Hematopoietic multipotent progenitor cell (in vitro differentiated cells): ENCODE measurements around the gene PRSS27. TPM values are rescaled to one million over a fixed set of nuclear protein-coding genes. Genes with fewer than 3 reads are reported as not detected.

ENCODE experiments used
- DNase-seq, 3 donors: peaks; one replicate each; pipeline ENCODE4 v3.0.0-alpha.2; 2011 to 2015; ENCODE audit warnings: low read depth in 2 of 3, low spot score in 2 of 3
- total RNA-seq: library from RNA; depleted of rRNA; stranded (reverse); fragments of >200 nt; gene quantifications from one replicate; pipeline ENCODE4 v1.2.3, GENCODE V29; 2012

PRSS27 gene
- total RNA-seq, 1 donor, result 3.2 TPM

DNA sequence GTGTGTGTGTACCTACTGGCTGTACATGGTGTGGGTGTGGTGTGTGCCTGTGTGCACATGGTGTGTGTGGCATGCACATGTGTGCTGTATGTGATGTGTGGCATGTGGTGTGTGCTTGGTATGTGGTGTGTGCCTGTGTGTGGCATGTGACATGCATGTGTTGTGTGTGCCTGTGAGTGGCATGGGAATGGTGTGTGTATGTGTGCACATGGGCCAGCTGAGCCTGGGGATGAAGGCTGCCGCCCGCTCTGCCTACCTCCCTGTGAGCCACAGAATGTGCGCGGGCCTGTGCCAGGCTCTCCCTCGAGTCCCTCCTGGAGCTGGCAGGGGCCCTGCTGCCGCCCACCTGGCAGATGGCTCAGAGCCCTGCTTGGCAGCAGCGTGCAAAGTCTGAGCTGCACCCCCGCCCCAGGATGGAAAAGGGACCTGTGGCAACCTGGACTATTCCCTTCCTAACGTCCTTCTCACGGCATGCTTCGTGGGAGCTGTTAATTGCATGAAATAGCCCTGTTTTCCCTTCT is 9.3 kb downstream of the PRSS27 start:
- DNase-seq, result no peak

DNA sequence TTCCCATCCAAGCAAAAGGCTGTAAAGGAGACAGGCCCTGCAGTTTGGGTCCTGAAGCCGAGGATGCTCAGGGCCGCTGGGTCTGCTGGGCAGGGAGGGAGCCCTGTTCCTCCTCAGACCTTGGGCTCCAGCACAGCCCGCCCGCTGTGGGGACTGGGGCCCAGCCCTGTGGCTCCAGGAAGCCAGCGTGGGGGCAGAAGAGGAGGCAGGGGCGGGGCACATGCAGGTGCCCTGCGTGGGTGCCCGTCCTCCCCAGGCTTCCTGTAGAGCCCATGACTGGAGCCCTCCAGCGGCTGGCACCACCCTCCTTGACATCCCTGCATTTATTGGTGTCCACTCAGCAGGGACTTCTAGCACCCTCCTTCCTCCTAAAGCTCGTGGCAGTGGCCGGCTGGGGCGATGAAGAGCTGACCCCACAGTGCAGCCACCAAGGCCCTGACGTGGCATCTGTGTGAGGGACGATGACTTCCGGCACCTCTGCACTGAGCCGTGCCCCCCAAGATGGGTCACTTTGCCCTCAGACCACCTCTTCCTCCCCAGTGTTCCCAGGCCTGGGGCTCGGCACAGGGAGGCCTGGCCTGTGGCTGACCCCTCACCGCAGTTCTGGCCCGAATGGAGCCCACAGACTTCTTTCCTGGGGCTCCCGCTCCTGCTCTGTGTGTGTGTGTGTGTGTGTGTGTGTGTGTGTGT is 9.9 kb downstream of the PRSS27 start:
- DNase-seq, result no peak

- no peak for DNase-seq
These were observed 10.4 kb downstream of the PRSS27 start for GRCh38 chr16:2709588-2709984.

GRCh38 chr16:2708955-2709587 is 11.0 kb downstream of the PRSS27 start:
- no peak for DNase-seq

DNA sequence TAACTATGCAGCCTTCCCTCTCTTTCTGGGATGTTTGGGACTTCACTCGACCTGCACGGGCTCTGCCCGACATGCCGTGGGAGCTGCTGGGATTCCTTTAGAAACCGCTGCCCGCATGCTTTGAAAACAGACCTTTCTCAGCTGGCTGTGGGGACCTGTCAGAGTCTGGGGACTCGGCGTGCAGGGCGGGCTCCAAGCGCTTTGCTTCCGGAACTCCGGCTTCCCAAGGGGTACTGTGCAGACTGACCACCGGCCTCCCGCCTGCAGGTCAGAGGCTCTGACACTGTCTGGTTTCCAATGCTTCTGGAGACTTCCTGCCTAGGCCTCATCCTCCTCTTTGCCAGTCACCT is 11.8 kb downstream of the PRSS27 start:
- no peak for DNase-seq

DNA sequence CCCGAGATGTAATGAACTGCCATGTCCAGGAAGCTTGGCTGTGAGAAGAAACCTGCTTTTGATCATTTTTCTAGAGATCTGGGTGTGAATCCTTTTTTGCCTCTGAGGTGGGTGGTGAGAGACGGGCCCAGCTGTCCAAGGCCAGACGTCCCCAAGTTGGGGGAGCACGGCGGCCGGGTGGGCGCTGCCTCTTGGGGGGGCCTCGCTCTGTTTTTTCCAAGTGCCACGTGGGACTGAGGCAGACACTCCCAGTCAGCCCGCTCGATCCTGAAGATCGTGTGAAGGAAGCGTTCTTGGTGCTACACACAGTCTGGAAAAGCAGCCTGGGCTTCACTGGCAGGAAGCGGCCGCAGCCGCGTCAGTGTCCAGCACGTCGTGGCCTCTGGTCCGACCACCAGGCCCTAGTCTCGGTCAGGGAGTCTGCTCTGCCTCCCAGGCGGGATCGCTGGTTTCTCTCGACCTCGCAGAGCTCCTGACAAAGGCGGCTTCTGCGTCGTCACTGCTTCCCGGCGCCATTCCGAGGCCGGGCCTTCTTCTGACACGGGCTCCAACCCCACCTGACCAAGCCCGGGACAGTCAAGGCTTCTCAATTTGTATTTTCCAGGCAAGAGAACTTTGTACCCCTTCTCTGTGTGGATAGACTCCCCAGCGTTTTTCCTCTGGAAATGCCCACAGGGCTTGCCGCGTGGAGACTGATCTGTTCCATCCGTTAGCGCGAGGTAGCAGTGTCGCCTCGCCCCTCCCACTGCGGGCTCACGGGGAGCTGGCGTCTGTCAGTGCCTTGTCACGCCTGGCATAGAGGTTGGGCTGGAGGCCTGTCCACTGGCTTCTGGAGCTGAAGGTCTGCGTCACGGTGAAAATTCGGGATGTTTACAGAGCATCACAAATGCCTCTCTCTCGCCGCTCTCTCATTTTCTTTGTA is 12.4 kb downstream of the PRSS27 start:
- no peak for DNase-seq

DNA sequence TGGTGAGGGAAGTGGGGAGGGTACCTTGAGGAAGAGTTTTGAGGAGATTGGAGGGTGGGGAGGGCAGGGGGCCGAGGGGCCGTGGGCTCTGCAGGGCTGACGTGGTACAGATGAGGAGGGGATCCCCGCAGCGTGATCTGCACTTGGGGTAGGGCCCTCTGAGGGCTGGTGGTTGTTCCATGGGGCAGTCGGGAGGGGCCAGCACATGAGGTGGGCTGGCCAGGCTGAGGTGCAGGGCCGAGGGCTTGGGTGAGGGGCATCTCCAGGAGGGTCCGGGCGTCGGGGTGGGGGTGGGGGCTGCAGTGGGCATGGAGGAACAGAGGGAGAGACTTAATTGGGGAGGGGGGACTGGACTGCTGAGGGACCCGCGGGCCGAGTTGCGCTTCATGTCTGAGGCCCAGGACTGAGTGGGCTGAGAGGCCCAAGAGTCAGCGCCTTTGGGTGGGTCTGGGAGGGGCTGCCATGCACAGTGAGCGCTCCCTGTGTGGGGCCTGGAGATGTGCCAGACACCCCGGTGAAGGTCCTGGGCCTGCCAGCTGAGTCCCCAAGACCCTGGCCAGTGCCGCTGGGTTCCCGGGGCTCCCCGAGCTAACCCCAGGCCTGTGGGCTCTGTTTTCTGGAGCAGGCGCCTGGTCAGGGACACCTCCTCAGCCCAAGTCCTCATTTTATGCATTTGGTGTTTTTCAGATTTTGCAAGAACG is 13.3 kb downstream of the PRSS27 start:
- no peak for DNase-seq

- DNase-seq, result no peak
These were observed 13.9 kb downstream of the PRSS27 start for GRCh38 chr16:2706085-2706484.

DNA sequence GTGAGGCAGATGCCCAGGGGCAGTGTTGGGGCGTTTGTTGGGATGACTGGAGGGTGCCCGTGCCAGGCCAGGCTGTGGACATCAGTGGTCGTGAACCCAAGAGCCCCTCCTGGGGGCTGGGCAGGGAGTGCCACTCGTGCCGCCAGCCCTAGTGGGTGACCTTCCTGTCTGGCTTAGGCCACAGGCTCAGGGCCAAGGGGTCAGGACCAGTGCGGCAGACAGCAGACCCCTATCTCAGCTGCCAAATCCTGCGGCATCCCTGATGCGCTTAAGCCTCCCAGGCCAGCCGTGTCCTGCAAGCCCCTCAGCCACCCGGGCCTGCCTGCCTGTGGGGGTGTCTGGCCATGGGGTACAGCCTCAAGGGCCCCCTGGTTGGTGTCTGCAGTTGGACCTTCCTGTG is 14.7 kb downstream of the PRSS27 start:
- DNase-seq, result no peak

GRCh38 chr16:2704983-2705275 is 15.1 kb downstream of the PRSS27 start:
- no peak for DNase-seq

GRCh38 chr16:2704166-2704982 is 15.7 kb downstream of the PRSS27 start:
- no peak for DNase-seq

DNA sequence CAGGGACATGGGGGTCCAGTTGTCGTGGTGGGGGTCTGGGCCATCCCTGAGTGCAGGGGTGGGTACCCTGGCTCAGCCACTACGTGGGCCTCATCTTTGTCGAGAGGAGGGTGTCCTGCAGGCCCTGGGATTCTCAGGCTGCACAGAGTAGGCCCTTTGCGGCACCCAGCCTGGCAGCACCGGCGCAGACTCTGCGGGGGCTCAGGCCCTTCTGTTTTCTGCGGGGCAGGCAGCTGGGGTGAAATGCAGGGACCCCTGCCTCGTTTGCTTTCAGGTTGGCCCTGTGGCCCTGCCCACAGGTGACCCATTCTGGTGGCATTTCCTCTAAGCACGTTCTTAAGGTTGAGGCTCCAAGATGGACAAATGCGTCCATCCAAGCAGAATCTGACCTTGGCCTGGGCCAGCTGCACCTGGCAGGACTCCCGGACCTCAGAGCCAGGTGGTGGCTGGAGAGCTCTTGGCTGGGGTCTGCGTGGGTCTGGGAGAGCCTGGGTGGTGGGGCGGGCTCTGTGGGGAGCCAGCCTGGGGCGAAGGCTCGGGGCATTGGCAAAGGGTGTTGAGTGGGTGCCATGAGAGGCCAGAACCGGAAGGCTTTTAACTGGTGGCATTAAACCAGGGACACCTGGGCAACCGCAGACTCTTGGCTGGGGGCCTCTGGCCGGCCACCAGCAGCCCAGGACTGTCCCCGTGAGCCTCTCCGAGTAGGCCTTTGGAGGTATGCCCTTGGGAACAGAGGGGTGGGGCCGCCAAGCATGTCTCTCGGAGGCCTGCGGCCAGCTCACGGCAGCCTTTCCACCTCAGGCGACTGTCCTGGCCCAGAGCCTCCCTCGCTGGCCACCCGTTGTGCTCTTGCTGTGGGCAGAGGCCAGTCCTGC is 16.9 kb downstream of the PRSS27 start:
- DNase-seq, result no peak

GRCh38 chr16:2702438-2702825 is 17.6 kb downstream of the PRSS27 start:
- no peak for DNase-seq

DNA sequence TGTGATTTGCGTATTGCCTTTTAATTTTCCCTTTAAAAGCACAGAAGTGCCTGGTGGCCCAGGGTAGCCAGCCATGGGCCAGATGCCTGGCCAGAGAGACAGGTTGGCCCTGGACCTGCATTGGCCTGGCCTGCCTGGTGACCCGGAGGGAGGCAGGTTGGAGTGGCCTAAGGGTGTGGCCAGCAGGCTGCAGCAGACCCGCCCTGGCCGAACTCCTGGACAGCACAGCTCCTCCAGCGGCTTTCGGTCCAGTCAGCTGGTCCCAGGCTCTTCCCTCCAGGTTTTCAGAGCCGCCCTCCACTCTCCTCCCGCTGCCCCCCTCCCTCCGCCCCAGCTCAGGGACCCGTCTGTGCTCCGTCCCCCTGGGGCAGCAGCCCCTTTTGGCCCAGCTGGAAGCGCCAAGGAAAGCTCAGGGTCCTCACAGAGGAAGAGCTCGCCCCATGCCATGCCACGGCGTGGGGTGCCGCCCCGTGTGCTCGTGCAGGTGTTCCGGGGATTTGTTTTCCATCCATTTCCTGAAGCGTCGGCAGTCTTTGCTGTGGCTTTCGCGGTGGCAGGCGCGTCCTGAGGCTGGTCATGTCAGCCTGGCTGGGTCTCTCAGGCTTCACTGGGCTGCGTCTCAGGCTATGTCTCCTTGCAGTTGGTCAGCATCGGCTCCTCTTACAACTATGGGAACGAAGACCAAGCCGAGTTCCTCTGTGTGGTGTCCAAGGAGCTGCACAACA is 18.1 kb downstream of the PRSS27 start:
- no peak for DNase-seq

- no peak for DNase-seq
These were observed 18.8 kb downstream of the PRSS27 start for GRCh38 chr16:2701272-2701671.

DNA sequence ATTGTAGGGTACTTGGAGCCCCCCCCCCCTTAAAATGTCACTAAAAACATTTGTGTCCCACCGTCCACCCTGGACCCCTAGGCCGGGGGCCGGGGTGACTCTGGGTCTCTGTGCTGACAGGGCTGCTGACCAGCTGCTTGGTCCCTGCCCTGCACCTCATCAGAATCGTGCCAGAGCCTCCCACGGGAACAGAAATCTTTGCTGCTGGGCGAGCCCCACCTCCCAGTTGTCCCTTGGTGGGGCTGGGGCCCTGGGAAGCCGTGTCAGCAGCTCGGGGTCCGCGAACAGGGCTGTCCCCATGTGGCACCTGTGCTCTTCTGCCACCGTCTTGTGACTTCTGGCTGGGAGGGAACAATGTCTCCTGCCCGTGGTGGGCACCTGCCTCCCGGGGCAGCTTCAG is 19.2 kb downstream of the PRSS27 start:
- no peak for DNase-seq

DNA sequence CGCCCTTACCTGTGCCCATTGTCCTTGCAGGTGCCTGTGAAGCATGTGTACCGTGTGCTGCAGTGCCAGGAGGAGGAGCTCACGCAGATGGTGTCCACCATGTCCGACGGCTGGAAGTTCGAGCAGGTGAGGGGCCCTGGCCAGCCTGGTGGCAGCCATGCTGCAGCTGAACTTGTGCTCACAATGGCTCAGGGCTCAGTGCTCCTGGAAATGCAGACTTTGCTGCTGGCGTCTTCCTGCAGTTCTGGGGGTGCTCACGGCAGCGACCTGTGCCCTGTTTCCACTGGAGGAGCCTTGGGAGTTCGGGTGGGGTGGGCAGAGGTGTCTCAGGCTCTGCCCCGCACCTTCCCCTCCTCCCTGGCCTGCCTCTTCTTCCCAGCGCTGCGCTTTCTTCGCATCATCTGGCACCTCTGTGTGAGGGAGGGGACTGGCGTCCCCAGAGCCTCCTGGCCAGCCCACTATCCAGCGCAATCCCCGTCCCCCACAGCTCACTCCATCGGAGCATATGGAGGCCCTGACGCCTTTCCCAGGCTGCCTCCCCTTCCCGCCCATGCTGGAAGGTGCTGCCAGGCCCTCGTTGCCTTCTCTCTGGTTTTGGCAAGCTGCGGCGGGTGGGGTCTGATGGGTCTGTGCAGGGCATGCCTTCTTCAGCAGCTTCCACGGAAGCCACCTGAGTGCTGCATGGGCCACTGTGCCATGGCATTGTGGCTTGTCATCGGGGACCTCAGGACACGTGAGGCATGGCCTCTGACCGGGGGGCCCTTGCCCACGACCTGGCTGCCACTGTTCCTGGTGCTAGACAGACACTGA is 20.0 kb downstream of the PRSS27 start:
- no peak for DNase-seq
